Measurements from ENCODE around the gene ARPC1A. TPM values are rescaled to one million over a fixed set of nuclear protein-coding genes. Genes with fewer than 3 reads are reported as not detected.

ARPC1A gene
- total and polyA plus RNA-seq, 2 of the 8 experiments (the other 6 are each of a cell fraction or from before 2014, with no cell fraction given): 123 to 155 TPM

DNA sequence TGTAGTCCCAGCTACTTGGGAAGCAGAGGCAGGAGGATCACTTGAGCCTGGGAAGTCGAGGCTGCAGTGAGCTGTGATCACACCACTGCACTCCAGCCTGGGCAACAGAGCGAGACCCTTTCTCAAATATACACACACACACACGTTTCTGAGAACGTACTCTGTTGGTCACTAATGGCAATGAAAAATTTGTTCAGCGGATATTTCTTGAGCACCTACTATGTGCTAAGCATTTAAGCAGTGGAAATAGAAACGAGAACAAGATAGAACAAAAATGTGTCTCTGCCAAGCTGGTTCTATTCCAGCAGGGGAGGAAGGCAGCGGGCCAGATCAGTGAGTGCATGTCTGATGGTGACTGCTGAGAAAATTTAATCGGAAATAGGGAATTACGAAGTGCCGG, 57.5 kb downstream of the ARPC1A start:
- Histone ChIP-seq H2AFZ (ENCODE audit: low read length) (no peak overlapping the region), H2BK20ac (ENCODE audit: low read length) (no peak overlapping the region), H3K4me1 (replicated peaks in 1 of 4; ENCODE audit: control insufficient read depth in 3 of 4, insufficient read depth in 4 of 4, low read length in 3 of 4) (peaks cover 0 to 5% (median 1%) of the 10 kb centered on the region in 4 experiments; a peak in 3 of 7 replicates), H3K4me2 (ENCODE audit: insufficient read depth in 1 of 2, low read depth in 2 of 2, low read length in 2 of 2) (no peak overlapping the region), H4K91ac (replicated peaks; ENCODE audit: insufficient read length, low read length) (no peak overlapping the region), H3K79me1 (ENCODE audit: low read depth, low read length) (peaks cover 13% of the 10 kb centered on the region), H3K4ac (replicated peaks; ENCODE audit: insufficient read length, low read depth, low read length) (no peak overlapping the region), H3K14ac (ENCODE audit: insufficient read length) (no peak overlapping the region), H3K23me2 (ENCODE audit: low read depth, low read length) (no peaks in the 10 kb centered on the region; the same call in 1 of the 2 replicates), H4K5ac (ENCODE audit: insufficient read length, low read depth, low read length) (no peak overlapping the region), H2AK5ac (ENCODE audit: low read depth, low read length) (no peak overlapping the region), H4K20me1 (replicated peaks in 1 of 2; ENCODE audit: control insufficient read depth in 1 of 2, insufficient read depth in 2 of 2, low read length in 2 of 2) (peaks cover 12 to 21% of the 10 kb centered on the region in 2 experiments), H3K36me3 (ENCODE audit: control insufficient read depth in 2 of 4, insufficient read depth in 4 of 4, low read length in 3 of 4) (peaks cover 1 to 7% (median 3%) of the 10 kb centered on the region in 4 experiments; a peak in 4 of 8 replicates), H3K18ac (ENCODE audit: extremely low read depth, low read length) (no peak overlapping the region), H3K4me3 (ENCODE audit: extremely low read depth in 1 of 4, insufficient read depth in 2 of 4, low read depth in 3 of 4, low read length in 4 of 4) (no peak overlapping the region), H2BK5ac (ENCODE audit: low read depth, low read length) (no peak overlapping the region), H3K79me2 (ENCODE audit: control insufficient read depth in 1 of 2, insufficient read depth in 2 of 2, low read length in 2 of 2) (peaks cover 0 to 13% of the 10 kb centered on the region in 2 experiments; a peak in 1 of 4 replicates), H2BK120ac (replicated peaks; ENCODE audit: low read depth, low read length) (no peak overlapping the region), H2BK15ac (ENCODE audit: low read length) (no peak overlapping the region), H3K23ac (ENCODE audit: insufficient read length) (no peak overlapping the region), H3K27ac (ENCODE audit: low read depth, low read length) (no peak overlapping the region), H3K9ac (replicated peaks in 1 of 4; ENCODE audit: extremely low read depth in 1 of 4, low read depth in 3 of 4, low read length in 3 of 4) (no peak overlapping the region), H4K8ac (ENCODE audit: extremely low read depth, insufficient read depth, low read length) (no peak overlapping the region), H3K9me3 (ENCODE audit: insufficient read depth in 2 of 2, low read depth in 1 of 2, low read length in 1 of 2) (no peaks in the 10 kb centered on the region), H2BK12ac (ENCODE audit: low read depth, low read length) (no peak overlapping the region), H3K27me3 (replicated peaks in 1 of 4; ENCODE audit: control insufficient read depth in 3 of 4, extremely low read depth in 1 of 4, insufficient read depth in 3 of 4, low read length in 3 of 4) (no peaks in the 10 kb centered on the region), H3K56ac (replicated peaks; ENCODE audit: insufficient read length, low read depth, low read length) (no peak overlapping the region)
- POLR2A ChIA-PET (ENCODE audit: partially characterized antibody): interaction anchor here (0.9 to 3.3 kb wide), 4 partner anchors 9 to 25 kb away, joined by 3 to 18 read pairs (median 5); partner anchors contain the start of genes BUD31 and PDAP1
- DNase-seq (ENCODE audit: low read depth in 1 of 2, low spot score in 2 of 2) (no peak), FAIRE-seq (no peak)
- no peak for TF ChIP-seq NANOG (IDR thresholded peaks at IDR 0.05; ENCODE audit: insufficient read depth, low read depth, low read length, poor library complexity, severe bottlenecking)
- TF ChIP-seq POLR2A (IDR thresholded peaks at IDR 0.05; ENCODE audit: control extremely low read depth in 1 of 2, low read depth in 2 of 2, low read length in 2 of 2): no peak
- no peak for TF ChIP-seq SP4 (IDR thresholded peaks at IDR 0.05; ENCODE audit: low read length)
- no peak for TF ChIP-seq SAP30 (IDR thresholded peaks at IDR 0.05; ENCODE audit: insufficient read depth, insufficient replicate concordance, low read length)
- no peak for TF ChIP-seq BACH1 (IDR thresholded peaks at IDR 0.05; ENCODE audit: low read length)
- TF ChIP-seq SIRT6 (IDR thresholded peaks at IDR 0.05; ENCODE audit: low read length): no peak
- TF ChIP-seq BRCA1 (IDR thresholded peaks at IDR 0.05; ENCODE audit: low read depth, low read length): no peak
- TF ChIP-seq, protein P1, sequence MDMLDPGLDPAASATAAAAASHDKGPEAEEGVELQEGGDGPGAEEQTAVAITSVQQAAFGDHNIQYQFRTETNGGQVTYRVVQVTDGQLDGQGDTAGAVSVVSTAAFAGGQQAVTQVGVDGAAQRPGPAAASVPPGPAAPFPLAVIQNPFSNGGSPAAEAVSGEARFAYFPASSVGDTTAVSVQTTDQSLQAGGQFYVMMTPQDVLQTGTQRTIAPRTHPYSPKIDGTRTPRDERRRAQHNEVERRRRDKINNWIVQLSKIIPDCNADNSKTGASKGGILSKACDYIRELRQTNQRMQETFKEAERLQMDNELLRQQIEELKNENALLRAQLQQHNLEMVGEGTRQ (IDR thresholded peaks at IDR 0.05; ENCODE audit: low read length): no peak
- TF ChIP-seq RXRA (IDR thresholded peaks at IDR 0.05; ENCODE audit: insufficient read depth, low read depth, low read length): no peak
- CTCF ChIA-PET (ENCODE audit: partially characterized antibody): no interaction called here
- WGBS, 2 experiments (ENCODE audit: extremely low coverage in 1 of 2, insufficient coverage in 1 of 2, insufficient read length in 1 of 2, insufficient replicate concordance in 2 of 2, low coverage in 1 of 2, low lambda C conversion rate in 2 of 2, missing lambda C conversion rate in 1 of 2): 88% methylated on average over 10 of the region's 10 CpGs; no CpG with 5 or more reads in 1 of the 2 experiments
